ENCODE measurements around the gene CYFIP1.

CYFIP1 gene

GRCh38 chr15:22916606-22917350, 63.4 kb downstream of the CYFIP1 start:
- DNase-seq: no peak

- DNase-seq: no peak
These were observed 64.2 kb downstream of the CYFIP1 start for GRCh38 chr15:22915866-22916515.

- no peak for DNase-seq
These were observed 66.4 kb downstream of the CYFIP1 start for GRCh38 chr15:22913646-22914380.

DNA sequence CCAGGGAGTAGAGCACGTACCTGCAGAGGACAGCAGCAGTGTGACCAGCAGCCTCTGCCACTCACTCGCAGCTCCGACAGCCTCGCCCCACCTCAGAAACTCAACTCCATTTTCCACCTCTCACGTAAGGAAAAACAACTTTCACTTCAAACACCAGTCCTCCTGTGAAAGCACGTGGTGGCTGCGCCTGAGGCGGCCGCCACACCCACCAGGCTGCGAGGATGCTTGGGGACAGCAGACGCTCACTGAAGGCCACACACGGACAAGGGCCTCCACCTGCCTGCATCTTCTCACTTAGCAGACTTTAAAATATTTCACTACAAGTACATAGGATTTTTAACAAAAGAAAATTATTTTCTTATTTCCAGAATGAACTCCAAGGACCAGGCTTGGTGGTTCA, 67.9 kb downstream of the CYFIP1 start:
- no peak for DNase-seq

- no peak for DNase-seq
These were observed 68.9 kb downstream of the CYFIP1 start for GRCh38 chr15:22911306-22911705.

GRCh38 chr15:22908830-22909229, 71.3 kb downstream of the CYFIP1 start:
- no peak for DNase-seq

- no peak for DNase-seq
These were observed 72.8 kb downstream of the CYFIP1 start for GRCh38 chr15:22907161-22907950.

- no peak for DNase-seq
These were observed 75.4 kb downstream of the CYFIP1 start for GRCh38 chr15:22904736-22905135.

DNA sequence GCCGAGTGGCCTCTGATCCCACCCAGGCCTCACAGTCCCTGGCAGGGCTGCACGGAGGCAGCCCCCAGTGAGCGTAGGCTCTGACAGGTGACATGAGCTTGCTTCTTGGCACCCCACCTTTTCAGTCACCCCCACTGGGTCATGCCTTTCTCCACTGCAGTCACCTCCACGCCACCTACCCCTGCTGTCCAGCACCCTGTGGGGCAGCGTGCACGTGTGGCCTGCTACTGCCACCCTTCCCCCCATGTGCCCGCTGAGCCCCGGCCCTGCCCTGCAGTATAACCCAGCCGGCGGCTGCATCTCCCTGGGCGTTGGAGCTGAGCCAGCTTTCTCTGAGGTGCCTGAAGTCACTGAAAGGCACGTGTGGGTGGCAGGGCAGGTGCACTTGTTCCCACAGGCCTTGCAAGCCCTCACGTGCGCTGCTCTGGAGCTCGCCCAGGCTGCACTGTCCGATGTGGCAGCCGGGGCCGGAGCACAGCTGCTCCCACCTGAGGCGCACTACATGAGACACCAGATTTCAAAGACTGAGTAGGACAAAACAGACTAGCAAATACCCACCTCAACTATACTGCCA, 76.1 kb downstream of the CYFIP1 start:
- no peak for DNase-seq

- DNase-seq: no peak
These were observed 76.7 kb downstream of the CYFIP1 start for GRCh38 chr15:22903427-22903826.

DNA sequence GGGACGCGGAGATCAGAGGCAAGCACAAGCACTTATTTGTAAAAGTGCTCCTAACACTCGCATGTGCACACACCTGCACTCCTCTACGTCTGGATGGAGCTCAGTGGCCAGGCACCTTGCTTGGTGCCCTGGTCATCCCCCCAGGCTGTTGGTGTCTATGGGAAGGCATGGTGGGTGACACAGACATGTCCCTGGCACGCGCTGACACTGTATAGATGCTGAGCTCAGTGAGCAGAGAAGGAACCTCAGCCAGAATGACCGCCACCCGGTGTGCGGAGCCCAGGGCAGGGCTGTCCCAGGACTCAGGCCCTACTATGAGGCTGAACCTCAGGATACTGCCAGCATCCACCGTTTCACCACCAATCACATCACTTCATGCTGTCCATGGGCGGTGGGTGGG, 77.2 kb downstream of the CYFIP1 start:
- no peak for DNase-seq

- DNase-seq: no peak
These were observed 77.6 kb downstream of the CYFIP1 start for GRCh38 chr15:22902578-22902977.

GRCh38 chr15:22902046-22902445, 78.1 kb downstream of the CYFIP1 start:
- no peak for DNase-seq

GRCh38 chr15:22895465-22896190, 84.5 kb downstream of the CYFIP1 start:
- DNase-seq: peak; percentile 19 to 28

DNA sequence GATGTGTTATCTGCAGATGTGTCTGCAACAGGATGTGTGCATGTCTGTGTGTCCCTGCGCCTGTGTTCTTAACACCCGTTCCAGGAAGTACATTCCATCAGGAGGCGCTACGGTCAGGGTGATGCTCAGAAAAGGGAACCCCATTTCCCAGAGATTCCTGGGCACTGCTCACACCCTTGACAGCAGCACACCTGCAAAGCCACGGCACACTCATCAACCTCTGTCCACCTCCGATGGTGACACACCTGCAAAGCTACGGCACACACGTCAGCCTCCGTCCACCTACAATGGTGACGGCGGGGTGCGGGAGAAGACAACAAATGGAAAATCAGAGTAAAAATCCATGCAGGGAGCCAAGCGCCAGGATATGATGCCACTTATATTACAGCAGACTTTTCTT, 86.3 kb downstream of the CYFIP1 start:
- no peak for DNase-seq

GRCh38 chr15:22893081-22893480, 87.1 kb downstream of the CYFIP1 start:
- no peak for DNase-seq

- DNase-seq: no peak
These were observed 87.8 kb downstream of the CYFIP1 start for GRCh38 chr15:22892333-22892732.

- no peak for DNase-seq
These were observed 88.5 kb downstream of the CYFIP1 start for GRCh38 chr15:22891426-22892210.

GRCh38 chr15:22890296-22890695, 89.9 kb downstream of the CYFIP1 start:
- no peak for DNase-seq

GRCh38 chr15:22889146-22889818, 90.9 kb downstream of the CYFIP1 start:
- DNase-seq: no peak
